ENCODE data around the gene NKD2. TPM values are rescaled to one million over a fixed set of nuclear protein-coding genes. Genes with fewer than 3 reads are reported as not detected.

The NKD2 gene
- total RNA-seq, 1 donor from 2014 or later: not detected

DNA sequence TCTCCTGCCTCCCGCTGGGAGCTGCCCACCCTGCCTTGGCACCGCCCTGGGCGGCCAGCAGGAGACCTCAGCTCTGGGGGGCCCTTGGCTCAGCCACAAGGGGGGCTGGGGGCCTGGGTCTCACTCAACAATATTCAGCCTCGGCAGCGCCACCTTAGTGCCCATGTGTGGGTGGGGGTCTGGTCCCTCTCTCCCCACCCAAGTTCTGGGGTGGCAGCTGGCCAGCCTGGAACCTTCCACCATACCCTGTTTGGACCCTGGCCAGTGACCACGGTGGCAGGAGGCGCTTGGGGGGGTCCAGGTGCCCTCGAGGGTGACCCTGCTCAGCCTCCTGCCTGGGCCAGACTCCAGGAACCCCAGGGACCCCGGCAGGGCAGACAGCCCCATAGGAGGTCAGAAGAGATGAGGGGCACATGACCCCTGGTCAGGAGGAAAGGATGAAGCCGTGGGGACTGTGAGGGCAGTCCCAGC lies 22.2 kb downstream of the NKD2 start:
- no peak overlapping the region for H3K4me3 Mint-ChIP-seq (ENCODE audit: unreplicated experiment)
- no peaks in the 10 kb centered on the region for H3K4me1 Mint-ChIP-seq (ENCODE audit: unreplicated experiment)
- no peak for DNase-seq (ENCODE audit: extremely low spot score, unreplicated experiment)
- no peak overlapping the region for H3K27ac Mint-ChIP-seq (ENCODE audit: unreplicated experiment)
- no peaks in the 10 kb centered on the region for H3K9me3 Mint-ChIP-seq (ENCODE audit: unreplicated experiment)
- peaks cover 12% of the 10 kb centered on the region for H3K27me3 Mint-ChIP-seq (ENCODE audit: unreplicated experiment)
- H3K36me3 Mint-ChIP-seq (ENCODE audit: unreplicated experiment): no peaks in the 10 kb centered on the region
- no peak for TF ChIP-seq CTCF (IDR thresholded peaks at IDR 0.05)

GRCh38 chr5:1031306-1031959 lies 22.8 kb downstream of the NKD2 start:
- DNase-seq (ENCODE audit: extremely low spot score, unreplicated experiment): no peak
- H3K4me3 Mint-ChIP-seq (ENCODE audit: unreplicated experiment): no peak overlapping the region
- H3K4me1 Mint-ChIP-seq (ENCODE audit: unreplicated experiment): no peaks in the 10 kb centered on the region
- no peaks in the 10 kb centered on the region for H3K36me3 Mint-ChIP-seq (ENCODE audit: unreplicated experiment)
- peaks cover 12% of the 10 kb centered on the region for H3K27me3 Mint-ChIP-seq (ENCODE audit: unreplicated experiment)
- H3K9me3 Mint-ChIP-seq (ENCODE audit: unreplicated experiment): no peaks in the 10 kb centered on the region
- TF ChIP-seq CTCF (IDR thresholded peaks at IDR 0.05): no peak
- no peak overlapping the region for H3K27ac Mint-ChIP-seq (ENCODE audit: unreplicated experiment)

DNA sequence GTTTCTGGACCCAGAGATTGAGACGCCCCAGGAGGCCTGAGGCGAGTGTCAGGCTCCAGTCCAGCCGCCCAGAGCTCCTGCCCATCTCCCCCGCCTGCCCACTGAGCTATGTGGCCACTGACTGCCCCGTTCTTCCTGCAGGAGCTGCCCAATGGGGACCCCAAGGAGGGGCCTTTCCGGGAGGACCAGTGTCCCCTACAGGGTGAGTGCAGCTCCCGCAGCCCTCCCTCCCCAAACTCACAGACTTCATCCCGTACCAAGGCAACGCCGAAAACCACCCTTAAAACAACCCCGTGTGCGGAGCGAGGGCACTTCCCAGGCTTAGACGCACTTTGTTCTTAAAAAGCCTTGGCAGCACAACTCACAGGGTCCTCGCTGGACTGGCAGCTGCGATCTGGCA lies 23.4 kb downstream of the NKD2 start:
- Mint-ChIP-seq H3K9me3 (ENCODE audit: unreplicated experiment) (no peaks in the 10 kb centered on the region), H3K27ac (ENCODE audit: unreplicated experiment) (no peak overlapping the region), H3K36me3 (ENCODE audit: unreplicated experiment) (no peaks in the 10 kb centered on the region), H3K4me1 (ENCODE audit: unreplicated experiment) (no peaks in the 10 kb centered on the region), H3K4me3 (ENCODE audit: unreplicated experiment) (no peak overlapping the region), H3K27me3 (ENCODE audit: unreplicated experiment) (peaks cover 12% of the 10 kb centered on the region)
- no peak for DNase-seq (ENCODE audit: extremely low spot score, unreplicated experiment)
- no peak for TF ChIP-seq CTCF (IDR thresholded peaks at IDR 0.05)

DNA sequence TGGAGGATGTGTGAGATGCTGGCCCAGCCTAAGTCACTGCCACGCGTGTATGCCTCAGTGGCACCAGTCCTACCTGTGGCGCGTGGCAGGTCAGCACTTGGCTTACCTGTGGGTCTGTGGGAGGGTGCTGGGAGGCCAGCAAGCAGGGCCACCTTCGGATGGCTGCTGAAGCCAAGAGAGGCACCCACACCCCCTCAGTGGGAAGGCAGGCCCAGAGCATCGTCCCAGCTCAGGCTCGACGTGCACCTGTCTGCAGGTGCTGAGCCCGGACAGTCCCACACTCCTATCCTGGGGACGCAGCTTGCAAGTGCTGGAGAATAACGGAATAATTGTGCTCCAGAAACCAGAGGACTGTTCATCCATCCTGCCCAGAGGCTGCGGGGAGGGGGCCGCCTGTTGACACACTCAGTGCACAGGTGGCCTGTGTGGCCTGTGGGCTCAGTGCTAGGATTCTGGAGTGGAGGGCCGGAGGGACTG lies 24.0 kb downstream of the NKD2 start:
- H3K27ac Mint-ChIP-seq (ENCODE audit: unreplicated experiment): no peak overlapping the region
- peaks cover 12% of the 10 kb centered on the region for H3K27me3 Mint-ChIP-seq (ENCODE audit: unreplicated experiment)
- H3K4me1 Mint-ChIP-seq (ENCODE audit: unreplicated experiment): no peaks in the 10 kb centered on the region
- no peak for DNase-seq (ENCODE audit: extremely low spot score, unreplicated experiment)
- no peaks in the 10 kb centered on the region for H3K36me3 Mint-ChIP-seq (ENCODE audit: unreplicated experiment)
- no peak overlapping the region for H3K4me3 Mint-ChIP-seq (ENCODE audit: unreplicated experiment)
- H3K9me3 Mint-ChIP-seq (ENCODE audit: unreplicated experiment): no peaks in the 10 kb centered on the region
- no peak for TF ChIP-seq CTCF (IDR thresholded peaks at IDR 0.05)

DNA sequence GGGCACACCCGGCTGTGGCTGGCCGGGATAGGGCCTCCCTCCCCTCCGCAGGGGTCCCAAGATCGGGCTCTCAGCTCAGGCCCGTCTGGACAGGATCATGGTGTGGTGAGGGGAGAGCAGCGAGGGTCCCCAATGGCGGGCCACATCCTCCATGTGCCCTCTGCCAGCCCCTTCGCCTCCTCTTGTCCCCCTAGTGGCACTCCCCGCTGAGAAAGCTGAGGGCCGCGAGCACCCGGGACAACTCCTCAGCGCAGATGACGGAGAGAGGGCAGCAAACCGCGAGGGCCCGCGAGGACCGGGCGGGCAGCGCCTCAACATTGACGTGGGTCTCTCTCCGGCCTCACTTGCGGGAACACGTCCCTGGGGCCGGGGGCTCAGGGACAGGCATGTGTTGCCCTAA lies 24.6 kb downstream of the NKD2 start:
- H3K4me1 Mint-ChIP-seq (ENCODE audit: unreplicated experiment): no peaks in the 10 kb centered on the region
- H3K9me3 Mint-ChIP-seq (ENCODE audit: unreplicated experiment): no peaks in the 10 kb centered on the region
- H3K27me3 Mint-ChIP-seq (ENCODE audit: unreplicated experiment): peaks cover 12% of the 10 kb centered on the region
- H3K36me3 Mint-ChIP-seq (ENCODE audit: unreplicated experiment): no peaks in the 10 kb centered on the region
- DNase-seq (ENCODE audit: extremely low spot score, unreplicated experiment): no peak
- H3K4me3 Mint-ChIP-seq (ENCODE audit: unreplicated experiment): no peak overlapping the region
- no peak overlapping the region for H3K27ac Mint-ChIP-seq (ENCODE audit: unreplicated experiment)
- TF ChIP-seq CTCF (IDR thresholded peaks at IDR 0.05): no peak

Measured in osteocyte (in vitro differentiated cells).